ENCODE measurements around the gene ARRDC4. TPM values are rescaled to one million over a fixed set of nuclear protein-coding genes. Genes with fewer than 3 reads are reported as not detected.

ARRDC4 gene
- total and polyA plus RNA-seq, 4 donors = 16.5 to 41.5 (median 19.4) TPM

DNA sequence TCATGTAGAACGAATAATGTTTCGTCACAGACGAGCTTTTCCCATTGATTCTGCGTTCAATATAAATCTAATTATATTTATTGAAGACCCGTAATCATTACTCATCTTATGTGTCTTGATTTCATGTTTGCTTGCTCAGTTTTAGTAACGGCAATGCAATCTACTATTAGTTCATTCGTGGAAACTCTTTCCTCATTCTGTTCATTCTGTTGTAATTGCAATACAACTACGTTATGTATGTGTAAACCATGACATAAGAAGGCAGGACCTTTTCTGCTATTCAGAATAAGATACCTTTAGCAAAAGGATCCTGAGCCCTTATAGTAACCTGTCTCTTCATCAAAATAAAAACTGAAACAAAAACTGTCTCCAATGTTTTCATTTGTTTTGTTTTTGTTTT is 6.8 kb upstream of the ARRDC4 start:
- DNase-seq = no peak
- no peak for ATAC-seq (ENCODE audit: insufficient read depth, low FRiP score)
- Histone ChIP-seq H3K27me3 (ENCODE audit: control insufficient read depth in 3 of 3, insufficient read depth in 3 of 3, low read length in 2 of 3) (no peaks in the 10 kb centered on the region), H3K9me3 (ENCODE audit: control insufficient read depth in 4 of 4, insufficient read depth in 3 of 4, low read length in 3 of 4) (no peaks in the 10 kb centered on the region), H3K9ac (ENCODE audit: insufficient read depth in 1 of 2, low read length in 2 of 2) (no peak overlapping the region), H3K36me3 (ENCODE audit: control insufficient read depth in 4 of 4, insufficient read depth in 4 of 4, low read length in 4 of 4) (no peaks in the 10 kb centered on the region), H3K4me3 (no peak overlapping the region), H3K4me1 (ENCODE audit: control insufficient read depth in 5 of 5, insufficient read depth in 5 of 5, low read length in 5 of 5) (no peaks in the 10 kb centered on the region), H3K27ac (ENCODE audit: low read depth in 1 of 2, low read length in 1 of 2) (no peak overlapping the region)
- TF ChIP-seq, protein P1, sequence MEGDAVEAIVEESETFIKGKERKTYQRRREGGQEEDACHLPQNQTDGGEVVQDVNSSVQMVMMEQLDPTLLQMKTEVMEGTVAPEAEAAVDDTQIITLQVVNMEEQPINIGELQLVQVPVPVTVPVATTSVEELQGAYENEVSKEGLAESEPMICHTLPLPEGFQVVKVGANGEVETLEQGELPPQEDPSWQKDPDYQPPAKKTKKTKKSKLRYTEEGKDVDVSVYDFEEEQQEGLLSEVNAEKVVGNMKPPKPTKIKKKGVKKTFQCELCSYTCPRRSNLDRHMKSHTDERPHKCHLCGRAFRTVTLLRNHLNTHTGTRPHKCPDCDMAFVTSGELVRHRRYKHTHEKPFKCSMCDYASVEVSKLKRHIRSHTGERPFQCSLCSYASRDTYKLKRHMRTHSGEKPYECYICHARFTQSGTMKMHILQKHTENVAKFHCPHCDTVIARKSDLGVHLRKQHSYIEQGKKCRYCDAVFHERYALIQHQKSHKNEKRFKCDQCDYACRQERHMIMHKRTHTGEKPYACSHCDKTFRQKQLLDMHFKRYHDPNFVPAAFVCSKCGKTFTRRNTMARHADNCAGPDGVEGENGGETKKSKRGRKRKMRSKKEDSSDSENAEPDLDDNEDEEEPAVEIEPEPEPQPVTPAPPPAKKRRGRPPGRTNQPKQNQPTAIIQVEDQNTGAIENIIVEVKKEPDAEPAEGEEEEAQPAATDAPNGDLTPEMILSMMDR (IDR thresholded peaks at IDR 0.05; ENCODE audit: control extremely low read depth, extremely low read depth) = no peak
- WGBS, 2 donors = 71 to 86% methylated on average over 8 of the region's 8 CpGs

DNA sequence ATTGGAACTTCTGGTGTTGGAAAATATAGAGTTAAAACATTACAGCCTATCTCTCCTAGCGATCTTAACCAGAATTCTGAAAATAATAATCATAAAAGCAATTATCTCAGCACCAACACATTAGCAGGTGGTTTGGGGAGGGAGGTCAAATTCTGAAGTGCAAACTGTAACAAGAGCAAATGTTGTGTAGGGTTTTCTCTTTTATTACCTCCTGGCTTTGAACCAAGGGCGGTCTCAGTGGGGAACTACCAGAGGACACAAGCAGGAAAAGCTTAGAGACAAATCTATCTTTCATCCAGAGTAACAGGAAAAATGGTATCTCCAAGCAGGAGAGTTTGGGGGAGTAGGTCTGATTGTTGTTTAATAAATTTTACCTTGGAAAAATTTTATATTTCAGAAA is 5.5 kb upstream of the ARRDC4 start:
- Histone ChIP-seq H3K27ac (ENCODE audit: low read depth in 1 of 2, low read length in 1 of 2) (no peak overlapping the region), H3K4me3 (no peak overlapping the region), H3K9me3 (ENCODE audit: control insufficient read depth in 4 of 4, insufficient read depth in 3 of 4, low read length in 3 of 4) (no peaks in the 10 kb centered on the region), H3K27me3 (ENCODE audit: control insufficient read depth in 3 of 3, insufficient read depth in 3 of 3, low read length in 2 of 3) (no peaks in the 10 kb centered on the region), H3K36me3 (ENCODE audit: control insufficient read depth in 4 of 4, insufficient read depth in 4 of 4, low read length in 4 of 4) (no peaks in the 10 kb centered on the region), H3K9ac (ENCODE audit: insufficient read depth in 1 of 2, low read length in 2 of 2) (no peak overlapping the region), H3K4me1 (ENCODE audit: control insufficient read depth in 5 of 5, insufficient read depth in 5 of 5, low read length in 5 of 5) (peaks cover 0 to 4% (median 0%) of the 10 kb centered on the region in 5 donors)
- ATAC-seq (ENCODE audit: insufficient read depth, low FRiP score) (no peak), DNase-seq (no peak)
- TF ChIP-seq, protein P1 (IDR thresholded peaks at IDR 0.05; ENCODE audit: control extremely low read depth, extremely low read depth) = no peak
- WGBS, 2 donors = 84 to 87% methylated on average over 2 of the region's 2 CpGs

DNA sequence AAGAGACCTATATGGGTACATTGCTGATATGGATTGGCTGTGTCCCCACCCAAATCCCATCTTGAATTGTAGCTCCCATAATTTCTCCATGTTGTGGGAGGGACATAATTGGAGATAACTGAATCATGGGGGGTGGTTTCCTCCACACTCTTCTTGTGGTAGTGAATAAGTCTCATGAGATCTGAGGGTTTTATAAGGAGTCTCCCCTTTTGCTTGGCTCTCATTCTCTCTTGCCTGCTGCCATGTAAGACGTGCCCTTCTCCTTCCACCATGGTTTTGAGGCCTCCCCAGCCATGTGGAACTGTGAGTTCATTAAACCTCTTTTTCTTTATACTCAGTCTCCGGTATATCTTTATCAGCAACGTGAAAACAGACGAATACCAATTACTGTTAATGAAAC is 5.0 kb upstream of the ARRDC4 start:
- DNase-seq = no peak

More for the DNA sequence above, 5.0 kb upstream of the ARRDC4 start:
- Histone ChIP-seq H3K9me3 (ENCODE audit: control insufficient read depth in 4 of 4, insufficient read depth in 3 of 4, low read length in 3 of 4) (peaks cover 0 to 1% (median 0%) of the 10 kb centered on the region in 4 donors), H3K4me3 (no peak overlapping the region), H3K27ac (ENCODE audit: low read depth in 1 of 2, low read length in 1 of 2) (no peak overlapping the region), H3K4me1 (ENCODE audit: control insufficient read depth in 5 of 5, insufficient read depth in 5 of 5, low read length in 5 of 5) (peaks cover 0 to 4% (median 0%) of the 10 kb centered on the region in 5 donors), H3K9ac (ENCODE audit: insufficient read depth in 1 of 2, low read length in 2 of 2) (no peak overlapping the region), H3K27me3 (ENCODE audit: control insufficient read depth in 3 of 3, insufficient read depth in 3 of 3, low read length in 2 of 3) (no peaks in the 10 kb centered on the region), H3K36me3 (ENCODE audit: control insufficient read depth in 4 of 4, insufficient read depth in 4 of 4, low read length in 4 of 4) (no peaks in the 10 kb centered on the region)
- WGBS, 2 donors = 88 to 89% methylated on average over 4 of the region's 4 CpGs
- TF ChIP-seq, protein P1 (IDR thresholded peaks at IDR 0.05; ENCODE audit: control extremely low read depth, extremely low read depth) = no peak
- no peak for ATAC-seq (ENCODE audit: insufficient read depth, low FRiP score)
